GM18873 (cell line): Measurements from ENCODE around the gene FSD1.
"Not testable (repeated sequence)": the region's sequence is repeated elsewhere in the genome, so short reads cannot be mapped to it uniquely, and the experiment has no call there.

Experiments used
- ATAC-seq: cut with Tn5 transposase; IDR thresholded peaks from one replicate; pipeline ENCODE4 v1.9.1; 2021; ENCODE audit warnings: mild to moderate bottlenecking, moderate library complexity, moderate number of reproducible peaks; ENCODE audit not compliant: unreplicated experiment, low FRiP score

The FSD1 gene

GRCh38 chr19:4342314-4342614 is 37.9 kb downstream of the FSD1 start:
- ATAC-seq: no peak

GRCh38 chr19:4342615-4343369 is 38.4 kb downstream of the FSD1 start:
- peak; percentile 87 for ATAC-seq

GRCh38 chr19:4343370-4344307 is 39.2 kb downstream of the FSD1 start, which contains the start of gene MPND:
MPND (plus strand) TSS chr19:4343562; CDS start chr19:4343594, 32 bp downstream.
- ATAC-seq: peak; percentile 18

GRCh38 chr19:4345342-4346019 is 41.1 kb downstream of the FSD1 start:
- ATAC-seq: no peak

- ATAC-seq: no peak
These were observed 41.6 kb downstream of the FSD1 start for GRCh38 chr19:4346020-4346383.

GRCh38 chr19:4347521-4347920 is 43.1 kb downstream of the FSD1 start:
- no peak for ATAC-seq

GRCh38 chr19:4349225-4349624 is 44.8 kb downstream of the FSD1 start:
- not testable (repeated sequence) for ATAC-seq

- no peak for ATAC-seq
These were observed 45.7 kb downstream of the FSD1 start for GRCh38 chr19:4350111-4350510.

GRCh38 chr19:4350726-4351125 is 46.3 kb downstream of the FSD1 start:
- ATAC-seq: no peak

GRCh38 chr19:4352701-4353121 is 48.3 kb downstream of the FSD1 start:
- no peak for ATAC-seq

GRCh38 chr19:4354282-4354681 is 49.9 kb downstream of the FSD1 start:
- no peak for ATAC-seq

GRCh38 chr19:4354897-4355296 is 50.5 kb downstream of the FSD1 start:
- no peak for ATAC-seq

GRCh38 chr19:4357095-4357797 is 52.8 kb downstream of the FSD1 start:
- no peak for ATAC-seq

- ATAC-seq: no peak
These were observed 53.5 kb downstream of the FSD1 start for GRCh38 chr19:4357921-4358326.

- no peak for ATAC-seq
These were observed 54.6 kb downstream of the FSD1 start for GRCh38 chr19:4358709-4359626.

GRCh38 chr19:4359627-4360000 is 55.2 kb downstream of the FSD1 start:
- no peak for ATAC-seq

- no peak for ATAC-seq
These were observed 55.7 kb downstream of the FSD1 start for GRCh38 chr19:4360081-4360569.

GRCh38 chr19:4360641-4361151 is 56.3 kb downstream of the FSD1 start:
- ATAC-seq: no peak
